ENCODE measurements around the gene EBI3.
A peak's percentile ranks its signal among the peaks of the same experiment; 100 is the strongest.
"Not testable (repeated sequence)": the region's sequence is repeated elsewhere in the genome, so short reads cannot be mapped to it uniquely, and the experiment has no call there.

The EBI3 gene

GRCh38 chr19:4279267-4279529 is 49.9 kb downstream of the EBI3 start:
- DNase-seq: no peak

GRCh38 chr19:4279530-4280422 is 50.5 kb downstream of the EBI3 start:
- no peak for DNase-seq

GRCh38 chr19:4284176-4284958 is 55.0 kb downstream of the EBI3 start:
- DNase-seq: peak; percentile 42

- DNase-seq: no peak
Measured at GRCh38 chr19:4284974-4285373, 55.7 kb downstream of the EBI3 start.

GRCh38 chr19:4286141-4286540 is 56.8 kb downstream of the EBI3 start:
- DNase-seq: not testable (repeated sequence)
